Measurements from ENCODE around the gene SFSWAP.
A peak's percentile ranks its signal among the peaks of the same experiment; 100 is the strongest.
"Not testable (repeated sequence)": the region's sequence is repeated elsewhere in the genome, so short reads cannot be mapped to it uniquely, and the experiment has no call there.

The SFSWAP gene

GRCh38 chr12:131710464-131711457 is at the start of gene SFSWAP:
Gene SFSWAP (plus strand): TSS chr12:131711090. CDS start chr12:131711230, 140 bp downstream.
- peak; percentile 73 for DNase-seq

- not testable (repeated sequence) for DNase-seq
These were observed 49.5 kb upstream of the SFSWAP start for GRCh38 chr12:131661170-131661985.

GRCh38 chr12:131661986-131662288 is 49.0 kb upstream of the SFSWAP start:
- DNase-seq: not testable (repeated sequence)

- DNase-seq: not testable (repeated sequence)
These were observed 48.5 kb upstream of the SFSWAP start for GRCh38 chr12:131662346-131662745.

GRCh38 chr12:131665666-131666065 is 45.2 kb upstream of the SFSWAP start:
- DNase-seq: not testable (repeated sequence)

DNA sequence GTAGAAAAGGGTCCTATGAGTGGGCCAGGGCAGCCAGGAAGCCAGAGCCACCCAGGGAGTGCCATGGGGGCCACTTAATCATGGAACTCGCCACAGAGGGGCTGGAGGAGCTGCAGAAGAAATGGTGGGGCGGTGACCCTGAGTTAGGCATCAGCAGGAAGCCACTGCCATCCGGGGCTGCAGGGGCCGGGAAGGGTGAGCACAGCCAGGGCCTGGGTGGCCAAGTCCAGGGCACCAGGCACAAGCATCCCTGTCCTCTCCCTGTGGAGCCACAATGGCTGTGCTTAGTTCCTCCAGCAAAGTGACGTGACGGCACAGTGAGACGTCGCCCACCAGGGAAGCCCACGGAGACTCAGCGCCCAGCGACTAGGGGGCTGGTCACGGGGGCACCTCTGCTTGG is 44.4 kb upstream of the SFSWAP start:
- DNase-seq: not testable (repeated sequence)

- not testable (repeated sequence) for DNase-seq
These were observed 43.8 kb upstream of the SFSWAP start for GRCh38 chr12:131666978-131667601.

- DNase-seq: no peak
These were observed 39.6 kb upstream of the SFSWAP start for GRCh38 chr12:131671276-131671675.

DNA sequence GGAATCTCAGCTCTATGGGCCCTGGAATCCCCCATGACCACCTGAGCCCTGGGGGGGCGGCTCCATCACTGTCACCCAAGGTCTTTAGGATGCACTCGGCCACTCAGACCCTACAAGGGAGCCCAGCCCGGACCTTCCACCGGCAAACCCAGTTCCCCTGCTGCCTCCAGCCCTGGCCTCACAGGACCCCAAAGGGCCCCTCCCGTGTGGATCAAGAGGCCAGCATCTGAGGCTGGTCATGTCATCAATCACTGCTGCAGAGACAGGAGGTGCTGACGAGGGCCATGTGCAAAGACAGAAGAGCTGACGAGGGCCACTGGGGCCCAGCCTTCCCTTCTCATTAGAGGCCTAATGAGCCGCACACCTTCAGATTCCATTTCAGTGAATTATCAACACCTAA is 39.0 kb upstream of the SFSWAP start:
- peak; percentile 37 for DNase-seq

- DNase-seq: no peak
These were observed 38.5 kb upstream of the SFSWAP start for GRCh38 chr12:131672311-131672940.

- DNase-seq: no peak
These were observed 37.7 kb upstream of the SFSWAP start for GRCh38 chr12:131672941-131673887.

DNA sequence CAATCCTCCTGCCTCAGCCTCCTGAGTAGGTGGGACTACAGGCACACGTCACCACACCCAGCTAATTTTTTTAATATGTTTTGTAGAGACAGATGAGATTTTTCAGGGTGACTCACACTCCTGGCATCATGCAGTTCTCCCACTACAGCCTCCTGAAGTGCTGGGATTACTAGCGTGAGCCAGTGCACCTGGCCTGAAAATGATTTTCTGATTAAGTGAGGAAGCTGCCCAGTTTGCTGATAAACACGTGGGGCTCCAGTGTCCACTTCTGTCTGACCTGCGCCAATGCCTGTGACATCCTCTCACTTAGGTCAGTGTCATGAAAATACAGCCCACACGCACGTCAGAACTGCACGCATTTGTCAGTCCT is 37.0 kb upstream of the SFSWAP start:
- DNase-seq: no peak

GRCh38 chr12:131674373-131674772 is 36.5 kb upstream of the SFSWAP start:
- no peak for DNase-seq

- no peak for DNase-seq
These were observed 35.5 kb upstream of the SFSWAP start for GRCh38 chr12:131675126-131676080.

DNA sequence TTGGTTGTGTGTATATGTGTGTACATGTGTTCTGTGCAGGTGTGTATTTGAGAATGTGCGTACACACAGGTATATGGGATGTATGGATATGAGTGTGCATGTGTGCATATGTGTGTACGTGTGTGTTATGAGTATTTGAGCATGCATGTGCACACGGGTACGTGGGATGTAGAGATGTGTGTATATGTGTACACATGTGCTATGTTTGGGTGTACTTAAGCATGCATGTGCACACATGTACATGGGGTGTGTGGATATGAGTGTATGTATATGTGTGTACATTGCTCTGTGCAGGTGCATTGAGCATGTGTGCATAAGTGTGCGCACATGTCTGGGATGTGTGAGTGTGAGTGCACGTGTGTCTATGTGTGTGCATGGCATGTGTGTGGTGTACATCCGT is 34.3 kb upstream of the SFSWAP start:
- DNase-seq: no peak

DNA sequence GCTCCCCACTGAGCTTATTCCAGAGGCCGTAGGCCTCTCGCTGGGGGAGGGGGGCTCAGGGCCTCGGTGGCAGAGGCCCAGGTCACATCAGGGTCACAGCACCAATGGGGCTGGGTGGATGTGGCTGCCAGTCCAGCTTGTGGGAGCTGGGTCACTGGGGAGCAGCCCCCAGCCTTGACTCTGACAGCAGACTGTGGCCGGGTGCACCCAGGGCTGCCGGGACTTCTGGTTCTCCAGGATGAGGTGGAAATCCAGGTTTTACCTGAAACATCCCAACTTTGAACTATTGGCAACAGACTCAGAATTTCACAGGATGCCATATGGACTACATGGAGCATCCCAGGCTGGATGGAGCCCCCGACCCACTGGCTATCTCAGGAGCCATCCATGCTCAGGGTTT is 33.8 kb upstream of the SFSWAP start:
- not testable (repeated sequence) for DNase-seq

- no peak for DNase-seq
These were observed 33.2 kb upstream of the SFSWAP start for GRCh38 chr12:131677699-131678098.

- not testable (repeated sequence) for DNase-seq
These were observed 32.3 kb upstream of the SFSWAP start for GRCh38 chr12:131678389-131679181.

GRCh38 chr12:131679186-131679585 is 31.7 kb upstream of the SFSWAP start:
- DNase-seq: not testable (repeated sequence)

Measured in NCI-H2171 (cell line).